Muscle layer of duodenum (tissue), 2 donors: ENCODE data around the gene G6PC2.
"Not testable (repeated sequence)": the region's sequence is repeated elsewhere in the genome, so short reads cannot be mapped to it uniquely, and the experiment has no call there.

Experiments used
- H3K27ac ChIP-seq: one replicate; pipeline ENCODE4 v1.7.0; 2013; ENCODE audit warnings: mild to moderate bottlenecking, low read length
- H3K27me3 ChIP-seq: one replicate; pipeline ENCODE4 v1.7.0; 2013; ENCODE audit warnings: low read depth, mild to moderate bottlenecking, control low read depth, low read length
- H3K36me3 ChIP-seq, 2 donors: one replicate each; pipeline ENCODE4 v1.7.0; 2013; ENCODE audit warnings: low read length in 2 of 2, control low read depth in 1 of 2, mild to moderate bottlenecking in 1 of 2; ENCODE audit not compliant: insufficient read depth in 2 of 2, control insufficient read depth in 1 of 2
- H3K4me1 ChIP-seq, 2 donors: one replicate each; pipeline ENCODE4 v1.7.0; 2013; ENCODE audit warnings: low read length in 2 of 2, mild to moderate bottlenecking in 2 of 2, control low read depth in 1 of 2, moderate library complexity in 1 of 2; ENCODE audit not compliant: insufficient read depth in 2 of 2, control insufficient read depth in 1 of 2
- H3K4me3 ChIP-seq, 2 donors: one replicate each; pipeline ENCODE4 v1.7.0; 2013; ENCODE audit warnings: low read length in 2 of 2, low read depth in 1 of 2, mild to moderate bottlenecking in 1 of 2
- H3K9me3 ChIP-seq, 2 donors: one replicate each; pipeline ENCODE4 v1.7.0; 2013; ENCODE audit warnings: low read length in 2 of 2, control low read depth in 1 of 2, mild to moderate bottlenecking in 1 of 2; ENCODE audit not compliant: control insufficient read depth in 1 of 2
- donor health status: healthy.

The G6PC2 gene

GRCh38 chr2:168929031-168929430 lies 27.9 kb downstream of the G6PC2 start:
- Histone ChIP-seq H3K4me3 (no peak overlapping the region), H3K9me3 (no peaks in the 10 kb centered on the region), H3K36me3 (no peaks in the 10 kb centered on the region)

GRCh38 chr2:168930242-168930641 lies 29.2 kb downstream of the G6PC2 start:
- H3K9me3 ChIP-seq = no peaks in the 10 kb centered on the region
- H3K4me3 ChIP-seq = no peak overlapping the region
- H3K27ac ChIP-seq = no peak overlapping the region
- no peaks in the 10 kb centered on the region for H3K27me3 ChIP-seq
- no peaks in the 10 kb centered on the region for H3K36me3 ChIP-seq
- H3K4me1 ChIP-seq = no peaks in the 10 kb centered on the region

More at GRCh38 chr2:168929031-168929430, 27.9 kb downstream of the G6PC2 start:
- Histone ChIP-seq H3K27ac (no peak overlapping the region), H3K27me3 (no peaks in the 10 kb centered on the region), H3K4me1 (no peaks in the 10 kb centered on the region)

GRCh38 chr2:168932174-168932573 lies 31.1 kb downstream of the G6PC2 start:
- not testable (repeated sequence) for H3K4me1 ChIP-seq, H3K27ac ChIP-seq, H3K4me3 ChIP-seq, H3K27me3 ChIP-seq, H3K9me3 ChIP-seq, H3K36me3 ChIP-seq

- H3K36me3 ChIP-seq = no peaks in the 10 kb centered on the region
- no peak overlapping the region for H3K4me3 ChIP-seq
- no peaks in the 10 kb centered on the region for H3K9me3 ChIP-seq
- H3K27ac ChIP-seq = no peak overlapping the region
- H3K27me3 ChIP-seq = no peaks in the 10 kb centered on the region
- no peaks in the 10 kb centered on the region for H3K4me1 ChIP-seq
Observed at GRCh38 chr2:168934826-168935225, 33.7 kb downstream of the G6PC2 start.

GRCh38 chr2:168935810-168936581 lies 34.9 kb downstream of the G6PC2 start:
- Histone ChIP-seq H3K27ac (no peak overlapping the region), H3K4me1 (no peaks in the 10 kb centered on the region), H3K27me3 (no peaks in the 10 kb centered on the region), H3K9me3 (no peaks in the 10 kb centered on the region), H3K36me3 (no peaks in the 10 kb centered on the region), H3K4me3 (no peak overlapping the region)

- H3K9me3 ChIP-seq = no peaks in the 10 kb centered on the region
- no peak overlapping the region for H3K4me3 ChIP-seq
Observed at GRCh38 chr2:168939061-168939460, 38.0 kb downstream of the G6PC2 start.

GRCh38 chr2:168939918-168940317 lies 38.8 kb downstream of the G6PC2 start:
- Histone ChIP-seq H3K9me3 (no peaks in the 10 kb centered on the region), H3K4me3 (no peak overlapping the region), H3K27me3 (no peaks in the 10 kb centered on the region), H3K36me3 (no peaks in the 10 kb centered on the region), H3K27ac (no peak overlapping the region), H3K4me1 (no peaks in the 10 kb centered on the region)

More at GRCh38 chr2:168939061-168939460, 38.0 kb downstream of the G6PC2 start:
- Histone ChIP-seq H3K4me1 (no peaks in the 10 kb centered on the region), H3K27me3 (no peaks in the 10 kb centered on the region), H3K27ac (no peak overlapping the region), H3K36me3 (no peaks in the 10 kb centered on the region)

GRCh38 chr2:168941297-168941696 lies 40.2 kb downstream of the G6PC2 start:
- H3K27ac ChIP-seq = no peak overlapping the region
- H3K4me3 ChIP-seq = no peak overlapping the region

GRCh38 chr2:168944065-168944464 lies 43.0 kb downstream of the G6PC2 start:
- no peaks in the 10 kb centered on the region for H3K36me3 ChIP-seq
- H3K4me1 ChIP-seq = no peaks in the 10 kb centered on the region
- no peaks in the 10 kb centered on the region for H3K9me3 ChIP-seq
- H3K4me3 ChIP-seq = no peak overlapping the region
- no peaks in the 10 kb centered on the region for H3K27me3 ChIP-seq
- no peak overlapping the region for H3K27ac ChIP-seq

More at GRCh38 chr2:168941297-168941696, 40.2 kb downstream of the G6PC2 start:
- Histone ChIP-seq H3K4me1 (no peaks in the 10 kb centered on the region), H3K27me3 (no peaks in the 10 kb centered on the region), H3K36me3 (no peaks in the 10 kb centered on the region), H3K9me3 (no peaks in the 10 kb centered on the region)

GRCh38 chr2:168945508-168945907 lies 44.4 kb downstream of the G6PC2 start:
- Histone ChIP-seq H3K9me3 (no peaks in the 10 kb centered on the region), H3K27me3 (no peaks in the 10 kb centered on the region), H3K4me1 (no peaks in the 10 kb centered on the region), H3K4me3 (no peak overlapping the region), H3K27ac (no peak overlapping the region), H3K36me3 (no peaks in the 10 kb centered on the region)

- Histone ChIP-seq H3K4me1 (no peaks in the 10 kb centered on the region), H3K27me3 (no peaks in the 10 kb centered on the region), H3K9me3 (no peaks in the 10 kb centered on the region), H3K36me3 (no peaks in the 10 kb centered on the region), H3K27ac (no peak overlapping the region), H3K4me3 (no peak overlapping the region)
Observed at GRCh38 chr2:168948621-168949212, 47.6 kb downstream of the G6PC2 start.
